CD4-positive, alpha-beta memory T cell (primary cell): Measurements from ENCODE around the gene MAP1B. TPM values are rescaled to one million over a fixed set of nuclear protein-coding genes. Genes with fewer than 3 reads are reported as not detected.

Experiments
- CTCF ChIA-PET: fragments of 350-600 bp; sonication (Branson Sonifier 250); formaldehyde crosslinking; loops from one replicate; lab custom pipeline; 2021; ENCODE audit warnings: inconsistent platforms; ENCODE audit not compliant: partially characterized antibody; lab: Charles Lee
- POLR2A ChIA-PET: fragments of 350-600 bp; sonication (Branson Sonifier 250); formaldehyde crosslinking; loops from one replicate; lab custom pipeline; 2021; ENCODE audit not compliant: partially characterized antibody; lab: Charles Lee
- DNase-seq, 5 donors: peaks; one replicate each; pipeline versions ENCODE4 v3.0.0 to v3.0.0-alpha.2; 2020 to 2022; ENCODE audit warnings: mixed read lengths in 1 of 5
- H3K27ac ChIP-seq: one replicate; pipeline ENCODE4 v1.7.0; 2013; ENCODE audit warnings: low read depth, low read length
- H3K27me3 ChIP-seq: 2 replicates; pipeline ENCODE4 v1.7.0; 2013; ENCODE audit warnings: mild to moderate bottlenecking, low read length, moderate library complexity; ENCODE audit not compliant: insufficient read depth
- H3K36me3 ChIP-seq: 2 replicates; pipeline ENCODE4 v1.7.0; 2013; ENCODE audit warnings: mild to moderate bottlenecking, low read length, moderate library complexity; ENCODE audit not compliant: insufficient read depth
- H3K4me1 ChIP-seq: 2 replicates; pipeline ENCODE4 v1.7.0; 2013; ENCODE audit warnings: mild to moderate bottlenecking, low read length, moderate library complexity; ENCODE audit not compliant: insufficient read depth
- H3K4me3 ChIP-seq, 2 donors: one replicate each; pipeline ENCODE4 v1.7.0; 2013; ENCODE audit warnings: low read length in 2 of 2, mild to moderate bottlenecking in 1 of 2
- H3K9me3 ChIP-seq, 2 donors: one replicate each; pipeline ENCODE4 v1.7.0; 2013; ENCODE audit warnings: low read length in 2 of 2, control low read depth in 1 of 2; ENCODE audit not compliant: control insufficient read depth in 1 of 2
- H3K27ac Mint-ChIP-seq, 7 donors: one replicate each; pipeline ENCODE4 v1.8.0; 2020 to 2021; ENCODE audit warnings: mixed read lengths in 7 of 7, mild to moderate bottlenecking in 6 of 7, inconsistent platforms in 3 of 7, moderate library complexity in 3 of 7
- H3K27me3 Mint-ChIP-seq, 2 donors: one replicate each; pipeline ENCODE4 v1.8.0; 2020 to 2021; ENCODE audit warnings: mixed read lengths in 2 of 2
- H3K36me3 Mint-ChIP-seq, 2 donors: one replicate each; pipeline ENCODE4 v1.8.0; 2020 to 2021; ENCODE audit warnings: mixed read lengths in 2 of 2, inconsistent platforms in 1 of 2, mild to moderate bottlenecking in 1 of 2
- H3K4me1 Mint-ChIP-seq, 4 donors: one replicate each; pipeline ENCODE4 v1.8.0; 2020 to 2021; ENCODE audit warnings: mixed read lengths in 4 of 4, mild to moderate bottlenecking in 1 of 4
- H3K4me3 Mint-ChIP-seq, 8 donors: one replicate each; pipeline ENCODE4 v1.8.0; 2020 to 2021; ENCODE audit warnings: mixed read lengths in 8 of 8, mild to moderate bottlenecking in 7 of 8, moderate library complexity in 6 of 8, inconsistent platforms in 3 of 8
- H3K9me3 Mint-ChIP-seq, 8 donors: one replicate each; pipeline ENCODE4 v1.8.0; 2020 to 2021; ENCODE audit warnings: mixed read lengths in 8 of 8, mild to moderate bottlenecking in 5 of 8, inconsistent platforms in 3 of 8, moderate library complexity in 1 of 8
- intact Hi-C: fragments of 100-400 bp; cut with micrococcal nuclease; formaldehyde crosslinking; loops from one replicate; pipeline ENCODE4 v1.15.1; 2023
- polyA plus RNA-seq, 2 donors: library from polyadenylated mRNA; unstranded; fragments of 300-500 nt; fragmentation: Illumina TruSeq; gene quantifications; one replicate each; pipeline ENCODE4 v1.2.3, GENCODE V29; 2021
- total RNA-seq, 2 experiments: library from RNA; stranded (reverse); gene quantifications; one replicate each; pipeline ENCODE4 v1.2.3, GENCODE V29; 2021

The MAP1B gene
- total and polyA plus RNA-seq, 4 experiments from 2014 or later: 0.13 to 0.25 TPM; not detected in 2

DNA sequence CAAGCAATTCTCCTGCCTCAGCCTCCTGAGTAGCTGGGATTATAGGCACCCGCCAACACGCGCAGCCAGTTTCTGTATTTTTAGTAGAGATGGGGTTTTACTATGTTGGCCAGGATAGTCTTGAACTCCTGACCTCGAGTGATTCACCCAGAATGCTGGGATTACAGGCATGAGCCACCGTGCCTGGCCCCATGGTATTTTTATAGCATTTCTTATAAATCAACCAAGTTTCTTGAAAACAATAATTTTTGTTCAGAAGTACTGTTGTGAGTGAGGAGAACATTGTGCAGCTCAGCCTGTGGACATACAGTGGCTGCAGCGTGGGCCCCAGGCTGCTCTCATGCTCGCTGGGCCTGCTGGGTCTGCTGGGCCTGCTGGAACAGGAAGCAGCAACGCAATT is 45.3 kb downstream of the MAP1B start:
- Histone ChIP-seq H3K27me3 (no peaks in the 10 kb centered on the region), H3K27ac (no peak overlapping the region), H3K36me3 (no peaks in the 10 kb centered on the region), H3K4me3 (no peak overlapping the region), H3K4me1 (no peaks in the 10 kb centered on the region), H3K9me3 (no peaks in the 10 kb centered on the region)
- POLR2A ChIA-PET: no interaction called here
- peaks cover 0 to 15% of the 10 kb centered on the region in 2 donors for H3K27me3 Mint-ChIP-seq
- CTCF ChIA-PET: no interaction called here
- H3K4me1 Mint-ChIP-seq: no peaks in the 10 kb centered on the region
- H3K27ac Mint-ChIP-seq: no peak overlapping the region
- H3K36me3 Mint-ChIP-seq: no peaks in the 10 kb centered on the region
- H3K9me3 Mint-ChIP-seq: no peaks in the 10 kb centered on the region
- DNase-seq: no peak
- no peak overlapping the region for H3K4me3 Mint-ChIP-seq
- intact Hi-C loops: no loop called here

DNA sequence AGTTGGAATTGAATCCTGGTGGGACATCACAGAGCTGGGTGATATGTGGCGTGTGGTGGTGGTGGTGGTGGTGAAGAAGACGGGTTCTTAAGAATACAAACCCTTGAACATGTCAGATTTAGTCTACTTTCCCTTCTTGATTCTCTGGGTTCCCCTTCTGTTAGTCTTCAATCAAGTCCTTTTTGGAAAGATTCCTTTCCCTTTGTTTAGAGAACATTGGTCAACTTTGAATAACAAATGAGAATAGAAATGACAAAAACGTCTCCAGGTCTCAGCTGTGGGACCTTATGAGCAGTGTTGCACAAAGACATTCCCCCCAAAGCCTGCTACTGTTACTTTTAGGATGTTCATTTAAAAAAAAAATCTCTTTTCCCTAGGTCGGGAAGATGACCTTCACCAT is 46.3 kb downstream of the MAP1B start:
- H3K27ac Mint-ChIP-seq: peak overlapping the region in 1 of 7 donors; percentile 3
- peaks cover 0 to 15% of the 10 kb centered on the region in 2 donors for H3K27me3 Mint-ChIP-seq
- ChIA-PET CTCF (no interaction called here), POLR2A (no interaction called here)
- no peaks in the 10 kb centered on the region for H3K4me1 ChIP-seq
- H3K9me3 ChIP-seq: no peaks in the 10 kb centered on the region
- H3K4me3 ChIP-seq: no peak overlapping the region
- no peak overlapping the region for H3K4me3 Mint-ChIP-seq
- intact Hi-C loops: no loop called here
- no peaks in the 10 kb centered on the region for H3K36me3 Mint-ChIP-seq
- no peak overlapping the region for H3K27ac ChIP-seq
- H3K9me3 Mint-ChIP-seq: no peaks in the 10 kb centered on the region
- no peak for DNase-seq
- H3K36me3 ChIP-seq: no peaks in the 10 kb centered on the region
- H3K4me1 Mint-ChIP-seq: no peaks in the 10 kb centered on the region
- no peaks in the 10 kb centered on the region for H3K27me3 ChIP-seq

DNA sequence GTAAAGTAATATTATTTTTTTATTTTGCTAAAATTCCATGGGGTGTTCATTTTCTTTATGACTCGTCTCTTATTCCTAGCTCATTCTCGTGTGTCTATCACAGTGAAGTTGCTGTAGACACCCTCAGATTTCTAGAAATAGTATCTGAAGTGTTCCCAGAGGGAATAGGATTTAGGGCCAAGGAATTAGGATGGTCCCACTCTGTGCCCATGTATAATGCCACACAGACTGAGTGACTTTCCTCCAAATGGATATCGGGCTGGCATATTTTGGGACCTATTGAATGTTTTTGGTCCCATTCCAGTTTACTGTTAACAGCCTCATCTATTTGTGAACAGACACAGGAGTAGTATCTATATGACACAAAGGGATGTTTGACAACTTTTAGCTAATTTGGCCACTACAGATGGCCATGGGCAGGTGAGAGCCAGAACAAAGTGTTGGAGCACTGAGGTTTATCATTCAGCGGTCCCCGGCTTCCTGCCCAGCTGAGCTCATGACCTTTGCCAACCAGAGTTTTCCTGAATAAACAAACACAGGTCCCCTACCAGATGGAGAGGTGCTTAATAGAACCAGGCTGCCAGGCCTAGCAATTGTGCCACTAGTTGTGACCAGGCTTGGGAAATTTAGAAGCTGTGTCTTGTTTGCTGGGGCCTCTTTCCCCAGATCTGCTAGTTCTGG is 46.9 kb downstream of the MAP1B start:
- Mint-ChIP-seq H3K4me3 (no peak overlapping the region), H3K27ac (no peak overlapping the region), H3K27me3 (peaks cover 0 to 15% of the 10 kb centered on the region in 2 donors), H3K36me3 (no peaks in the 10 kb centered on the region), H3K4me1 (no peaks in the 10 kb centered on the region), H3K9me3 (no peaks in the 10 kb centered on the region)
- H3K27me3 ChIP-seq: no peaks in the 10 kb centered on the region
- H3K4me3 ChIP-seq: no peak overlapping the region
- intact Hi-C loops: no loop called here
- H3K36me3 ChIP-seq: no peaks in the 10 kb centered on the region
- no peak for DNase-seq
- POLR2A ChIA-PET: no interaction called here
- CTCF ChIA-PET: no interaction called here
- no peak overlapping the region for H3K27ac ChIP-seq
- H3K9me3 ChIP-seq: no peaks in the 10 kb centered on the region
- H3K4me1 ChIP-seq: no peaks in the 10 kb centered on the region

DNA sequence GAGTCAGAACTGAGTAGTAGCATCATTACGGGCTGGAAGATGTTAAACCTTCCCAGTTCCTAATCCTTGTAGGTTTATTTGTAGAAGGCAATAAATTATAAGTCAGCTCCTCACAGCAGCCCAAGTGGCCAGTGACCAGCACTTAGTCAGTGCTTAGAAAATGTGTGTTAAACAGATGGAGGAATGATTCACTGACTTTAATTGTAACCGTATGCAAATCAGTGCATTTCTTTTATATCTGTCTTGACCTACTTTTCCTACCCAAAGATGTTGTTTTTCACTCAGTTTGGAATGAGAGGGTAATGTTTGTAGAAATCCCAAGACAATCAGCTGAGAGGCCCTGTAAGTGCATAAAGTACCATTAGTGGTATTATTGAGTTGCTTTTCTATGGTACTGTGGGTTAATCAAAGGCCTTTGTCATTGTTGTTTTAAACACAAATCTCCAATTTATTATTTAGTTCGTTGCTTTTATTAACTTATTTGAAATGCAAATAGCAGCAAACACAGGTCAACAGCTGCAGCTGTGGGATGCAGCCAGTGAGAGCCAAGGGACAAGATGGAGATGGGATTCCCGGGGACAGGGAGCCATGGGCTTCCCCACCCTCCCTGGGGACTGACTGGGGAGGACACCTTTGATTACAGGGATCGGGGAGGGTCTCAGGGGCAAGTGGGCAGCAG is 49.8 kb downstream of the MAP1B start:
- intact Hi-C loops: no loop called here
- CTCF ChIA-PET: no interaction called here
- no peak overlapping the region for H3K4me3 Mint-ChIP-seq

DNA sequence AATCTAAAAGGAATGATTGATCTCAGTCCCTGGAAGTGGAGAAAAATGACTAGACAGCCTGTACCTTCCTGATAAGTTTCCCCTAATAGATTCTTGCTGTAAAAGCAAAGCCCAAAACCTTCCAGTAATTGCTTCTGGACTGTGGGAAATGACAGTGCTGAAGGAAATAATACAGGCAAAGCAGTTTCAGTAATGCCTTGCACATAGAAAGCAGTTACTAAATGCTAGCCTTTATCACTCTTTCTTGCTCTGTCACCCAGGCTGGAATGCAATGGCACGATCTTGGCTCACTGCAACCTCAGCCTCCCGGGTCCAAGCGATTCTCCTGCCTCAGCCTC is 50.3 kb downstream of the MAP1B start:
- no peak overlapping the region for H3K27ac Mint-ChIP-seq
- H3K9me3 Mint-ChIP-seq: no peaks in the 10 kb centered on the region
- H3K27me3 ChIP-seq: no peaks in the 10 kb centered on the region
- intact Hi-C loops: no loop called here
- no peaks in the 10 kb centered on the region for H3K36me3 Mint-ChIP-seq
- H3K4me1 ChIP-seq: no peaks in the 10 kb centered on the region
- peaks cover 2 to 16% of the 10 kb centered on the region in 2 donors for H3K27me3 Mint-ChIP-seq
- H3K36me3 ChIP-seq: no peaks in the 10 kb centered on the region
- H3K4me3 ChIP-seq: no peak overlapping the region
- no peak overlapping the region for H3K4me3 Mint-ChIP-seq
- H3K4me1 Mint-ChIP-seq: no peaks in the 10 kb centered on the region
- H3K9me3 ChIP-seq: no peaks in the 10 kb centered on the region
- CTCF ChIA-PET: no interaction called here
- no peak for DNase-seq
- no peak overlapping the region for H3K27ac ChIP-seq
- POLR2A ChIA-PET: no interaction called here

More for the DNA sequence above, 49.8 kb downstream of the MAP1B start:
- Mint-ChIP-seq H3K27ac (no peak overlapping the region), H3K36me3 (no peaks in the 10 kb centered on the region), H3K27me3 (peaks cover 2 to 15% of the 10 kb centered on the region in 2 donors), H3K9me3 (no peaks in the 10 kb centered on the region), H3K4me1 (no peaks in the 10 kb centered on the region)
- H3K4me1 ChIP-seq: no peaks in the 10 kb centered on the region
- no peaks in the 10 kb centered on the region for H3K9me3 ChIP-seq
- POLR2A ChIA-PET: no interaction called here
- H3K4me3 ChIP-seq: no peak overlapping the region
- H3K36me3 ChIP-seq: no peaks in the 10 kb centered on the region
- H3K27me3 ChIP-seq: no peaks in the 10 kb centered on the region
- no peak overlapping the region for H3K27ac ChIP-seq
- no peak for DNase-seq

DNA sequence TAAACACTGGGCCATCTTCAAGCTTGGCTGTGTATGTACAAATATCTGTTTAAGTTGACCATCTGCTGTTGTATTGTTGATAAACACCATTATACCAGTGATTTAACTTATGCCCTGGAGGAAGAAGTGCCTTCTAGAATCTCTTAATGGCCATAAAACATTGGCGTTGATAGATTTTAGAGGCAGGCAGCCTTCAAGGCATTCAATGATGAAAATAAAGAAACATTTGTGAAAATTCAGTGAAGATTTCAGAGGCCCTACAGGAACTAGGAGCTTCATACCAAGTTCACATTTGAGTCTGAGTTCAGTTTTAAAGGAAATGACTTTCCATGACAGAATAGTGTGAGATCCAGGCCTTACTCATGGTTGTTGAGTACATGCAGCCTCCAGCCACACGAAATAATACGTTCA is 52.2 kb downstream of the MAP1B start:
- Histone ChIP-seq H3K27ac (no peak overlapping the region), H3K4me3 (no peak overlapping the region), H3K36me3 (no peaks in the 10 kb centered on the region), H3K4me1 (no peaks in the 10 kb centered on the region), H3K27me3 (no peaks in the 10 kb centered on the region), H3K9me3 (no peaks in the 10 kb centered on the region)
- CTCF ChIA-PET: no interaction called here
- H3K9me3 Mint-ChIP-seq: no peaks in the 10 kb centered on the region
- intact Hi-C loops: no loop called here
- H3K27ac Mint-ChIP-seq: no peak overlapping the region
- POLR2A ChIA-PET: no interaction called here
- no peak for DNase-seq
- no peaks in the 10 kb centered on the region for H3K36me3 Mint-ChIP-seq
- peaks cover 2 to 20% of the 10 kb centered on the region in 2 donors for H3K27me3 Mint-ChIP-seq
- H3K4me3 Mint-ChIP-seq: no peak overlapping the region
- no peaks in the 10 kb centered on the region for H3K4me1 Mint-ChIP-seq

DNA sequence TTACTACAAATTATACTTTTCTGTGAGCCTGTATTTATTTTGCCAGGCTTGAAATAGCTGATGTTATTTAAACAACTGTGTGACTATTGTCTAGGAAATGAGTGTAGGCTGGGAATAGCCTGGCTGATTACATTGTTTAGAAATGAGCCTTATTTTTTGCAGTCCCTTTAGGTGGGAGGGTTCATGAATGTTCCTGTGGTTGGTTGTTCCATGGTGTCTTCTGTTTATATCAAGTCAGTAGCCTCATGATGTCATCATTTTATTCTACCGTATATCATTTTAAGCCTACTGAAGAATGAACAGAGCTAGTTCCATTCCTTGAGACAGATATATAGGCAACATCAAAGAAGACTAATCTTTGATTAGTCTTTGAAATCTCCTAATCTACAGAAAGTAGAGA is 53.1 kb downstream of the MAP1B start:
- Mint-ChIP-seq H3K4me3 (no peak overlapping the region), H3K36me3 (no peaks in the 10 kb centered on the region), H3K27me3 (peaks cover 6 to 16% of the 10 kb centered on the region in 2 donors), H3K9me3 (no peaks in the 10 kb centered on the region), H3K4me1 (no peaks in the 10 kb centered on the region), H3K27ac (no peak overlapping the region)
- no peak for DNase-seq
- ChIA-PET CTCF (no interaction called here), POLR2A (no interaction called here)
- Histone ChIP-seq H3K36me3 (no peaks in the 10 kb centered on the region), H3K27me3 (no peaks in the 10 kb centered on the region), H3K4me1 (no peaks in the 10 kb centered on the region), H3K4me3 (no peak overlapping the region), H3K9me3 (no peaks in the 10 kb centered on the region), H3K27ac (no peak overlapping the region)
- intact Hi-C loops: no loop called here
